GM19438 (cell line): ENCODE data around the gene MCF2L2.

Experiments used
- ATAC-seq: cut with Tn5 transposase; IDR thresholded peaks from one replicate; pipeline ENCODE4 v1.9.1; 2021; ENCODE audit warnings: low read depth; ENCODE audit not compliant: unreplicated experiment

Gene MCF2L2

DNA sequence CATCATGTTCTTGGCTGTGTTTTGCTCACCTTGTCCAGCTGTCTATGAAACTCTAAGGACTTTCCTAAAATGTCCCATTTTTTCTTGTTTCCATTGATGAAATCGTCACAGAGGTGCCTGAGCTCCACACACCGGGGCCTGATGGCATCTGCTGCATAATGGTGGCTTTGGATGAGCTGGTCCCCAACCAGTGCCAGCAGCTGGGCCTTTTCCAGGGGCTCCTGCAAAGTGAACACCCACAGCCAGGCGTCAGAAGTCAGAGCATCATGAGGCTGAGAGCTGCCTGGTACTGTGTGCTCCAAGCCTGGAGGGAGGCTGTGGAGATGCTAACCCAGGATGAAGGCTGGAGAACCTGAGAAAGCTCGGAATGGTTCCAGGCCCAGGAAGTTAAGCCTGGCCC lies 128.4 kb downstream of the MCF2L2 start:
- no peak for ATAC-seq

DNA sequence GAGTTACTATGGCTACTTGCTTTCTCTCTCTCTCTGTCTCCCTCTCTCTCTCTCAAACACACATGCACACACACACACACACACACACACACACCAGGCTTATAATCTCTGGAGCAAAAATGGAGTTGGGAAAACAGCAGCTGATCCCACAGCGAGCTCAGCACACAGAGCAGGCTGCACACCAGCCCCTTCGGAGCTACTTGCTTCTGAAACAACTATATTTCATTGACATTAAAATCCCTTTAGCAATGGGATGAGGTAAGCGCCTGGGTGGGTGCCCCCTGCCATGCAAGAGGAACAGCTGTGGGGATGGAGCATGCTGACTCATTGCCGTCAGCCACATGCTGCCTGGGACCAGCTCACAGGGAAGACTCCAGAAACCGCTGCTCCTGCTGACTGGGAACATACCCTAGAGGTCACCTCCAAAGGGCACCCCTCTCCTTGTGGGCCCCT lies 129.7 kb downstream of the MCF2L2 start:
- no peak for ATAC-seq

DNA sequence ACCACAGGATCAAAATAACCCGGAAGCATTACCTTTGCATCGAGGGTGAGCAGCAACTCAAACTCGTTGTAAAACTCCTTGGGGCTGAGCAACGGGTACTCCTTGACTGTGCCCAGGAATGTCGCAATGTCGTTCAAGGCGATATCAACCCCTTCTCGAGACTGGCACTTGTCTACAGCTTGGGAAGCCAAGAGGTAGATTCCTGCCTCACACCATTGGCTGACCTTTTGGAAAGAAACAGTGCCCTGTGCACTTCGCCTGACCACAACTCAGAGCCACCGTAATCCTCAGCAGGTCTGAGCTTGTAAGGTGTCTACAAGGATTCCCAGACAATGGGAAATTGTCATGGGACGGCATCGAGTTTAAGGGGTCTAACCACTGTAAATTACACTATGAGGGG lies 131.5 kb downstream of the MCF2L2 start:
- ATAC-seq, result no peak

DNA sequence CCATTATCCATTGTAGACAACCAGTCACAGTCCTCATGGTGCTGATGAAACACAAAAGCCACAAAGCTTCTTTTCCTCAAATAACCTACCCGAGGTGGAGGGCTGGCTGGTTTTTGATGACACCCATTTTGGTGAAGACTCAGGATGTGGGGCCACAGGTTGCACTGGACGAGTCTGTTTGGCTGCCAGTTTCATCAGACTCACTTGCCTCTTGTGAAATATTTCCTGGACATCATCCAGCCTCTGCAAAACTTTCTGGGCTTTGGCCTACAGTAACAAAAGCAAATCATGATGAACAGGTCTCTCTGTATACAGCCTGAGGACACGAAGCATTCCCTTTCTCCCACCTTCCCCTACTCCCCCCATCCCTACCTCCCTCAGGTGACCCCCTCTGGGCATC lies 133.2 kb downstream of the MCF2L2 start:
- ATAC-seq, result no peak

DNA sequence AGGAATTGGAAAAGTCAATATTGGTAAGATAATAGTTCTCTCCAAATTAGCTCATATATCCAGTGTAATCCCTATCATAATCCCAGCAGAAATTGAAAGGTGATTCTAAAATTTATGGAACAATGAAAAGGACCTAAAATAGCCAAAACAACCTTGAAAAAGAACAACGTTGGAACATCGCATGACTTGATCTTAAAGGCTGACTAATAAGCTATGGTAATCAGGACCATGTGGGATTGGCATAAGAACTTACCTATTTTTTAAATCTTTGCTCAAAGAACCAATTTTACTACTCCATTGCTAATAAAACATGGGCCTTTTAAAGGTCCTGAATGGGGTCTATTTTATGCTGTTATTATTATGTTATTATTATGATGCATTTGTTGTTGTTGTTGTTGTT lies 134.5 kb downstream of the MCF2L2 start:
- no peak for ATAC-seq

DNA sequence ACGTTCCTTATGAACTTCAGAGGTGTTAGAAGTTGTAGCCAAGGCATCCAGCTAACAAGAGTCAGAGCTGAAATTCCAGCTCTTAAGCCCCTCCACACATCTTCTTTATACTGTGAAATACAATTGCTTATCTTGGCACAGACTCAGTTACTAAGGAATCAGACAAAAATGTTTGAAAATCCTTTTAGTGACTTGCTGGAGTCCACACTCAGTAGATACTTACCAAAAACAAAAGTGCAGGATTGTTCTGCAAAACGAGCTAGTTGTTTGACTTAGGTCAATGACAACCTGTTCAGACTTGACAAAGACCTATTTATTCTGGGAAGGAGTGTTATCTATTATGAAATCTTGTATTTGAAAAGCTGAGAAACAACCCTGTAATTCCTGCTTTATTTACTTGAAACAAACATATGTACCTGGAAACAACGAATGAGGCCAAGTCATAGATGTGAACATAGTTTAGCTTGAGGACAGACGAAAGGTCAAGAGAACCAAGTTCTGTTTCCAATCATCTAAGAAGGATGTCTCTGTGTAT lies 136.9 kb downstream of the MCF2L2 start:
- ATAC-seq, result no peak

DNA sequence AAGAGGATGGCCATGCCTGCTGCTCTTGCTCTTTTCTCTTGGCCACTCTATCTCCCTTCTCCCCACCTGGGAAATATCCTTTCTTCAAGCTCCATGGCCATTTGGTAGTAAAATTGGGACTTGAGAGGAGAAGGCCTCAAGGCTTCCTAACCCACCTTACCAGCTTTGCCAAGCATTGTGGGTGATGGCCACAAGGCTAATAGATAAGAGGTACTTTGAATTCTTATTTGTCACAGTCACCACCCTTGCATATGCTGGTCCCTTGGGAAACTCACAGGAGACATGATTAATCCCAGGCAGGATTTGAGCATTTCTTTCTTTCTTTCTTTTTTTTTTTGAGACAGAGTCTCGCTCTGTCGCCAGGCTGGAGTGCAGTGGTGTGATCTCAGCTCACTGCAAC lies 138.2 kb downstream of the MCF2L2 start:
- ATAC-seq, result no peak

DNA sequence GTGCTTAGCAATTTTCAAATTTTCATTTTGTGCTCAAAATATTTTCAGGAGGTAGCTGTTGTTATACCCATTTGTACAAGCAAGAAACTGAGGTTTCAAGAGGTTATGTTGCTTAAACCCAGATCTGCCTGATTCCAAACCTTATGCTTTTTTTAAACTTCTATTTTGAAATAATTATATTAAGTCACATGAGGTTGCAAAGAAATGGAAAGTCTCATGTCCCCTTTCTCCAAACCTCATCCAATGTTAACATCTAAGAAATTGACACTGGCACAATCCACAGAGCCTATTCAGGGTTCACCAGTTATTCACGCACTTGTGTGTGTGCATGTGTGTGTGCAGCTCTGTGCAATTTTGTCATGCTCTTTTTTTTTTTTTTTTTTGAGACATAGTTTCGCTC lies 140.3 kb downstream of the MCF2L2 start:
- no peak for ATAC-seq

DNA sequence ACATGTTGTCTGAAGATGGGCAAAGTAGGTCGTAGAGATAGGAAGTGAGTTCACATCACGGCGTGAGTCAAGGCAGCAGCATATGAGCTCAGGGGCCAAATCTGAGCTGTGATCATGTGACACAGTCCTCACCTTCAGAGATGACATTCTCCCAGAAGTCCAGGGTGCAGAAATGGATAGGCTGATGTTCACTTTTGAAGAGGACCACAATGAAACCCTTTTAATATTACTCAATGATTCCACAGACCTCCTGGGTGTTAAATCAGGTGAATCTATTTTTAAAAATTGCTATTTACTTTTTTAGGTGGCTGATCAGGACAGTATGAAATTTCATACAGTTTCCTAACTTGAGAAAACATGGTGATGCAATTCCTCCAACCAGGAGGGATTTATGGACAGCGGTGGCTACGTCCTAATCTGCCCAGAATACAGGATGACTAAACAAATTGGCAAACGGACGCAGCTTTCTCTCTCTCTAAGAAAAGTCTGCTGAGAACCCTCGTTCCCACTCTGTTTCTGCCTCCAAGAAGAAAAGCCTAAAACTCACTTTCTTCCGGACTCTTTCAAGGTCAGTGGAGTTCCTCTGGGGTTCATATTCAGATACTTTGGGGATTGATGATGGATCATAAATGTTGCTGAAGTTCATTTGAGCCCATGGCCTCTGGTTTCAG lies 141.0 kb downstream of the MCF2L2 start:
- ATAC-seq, result no peak

DNA sequence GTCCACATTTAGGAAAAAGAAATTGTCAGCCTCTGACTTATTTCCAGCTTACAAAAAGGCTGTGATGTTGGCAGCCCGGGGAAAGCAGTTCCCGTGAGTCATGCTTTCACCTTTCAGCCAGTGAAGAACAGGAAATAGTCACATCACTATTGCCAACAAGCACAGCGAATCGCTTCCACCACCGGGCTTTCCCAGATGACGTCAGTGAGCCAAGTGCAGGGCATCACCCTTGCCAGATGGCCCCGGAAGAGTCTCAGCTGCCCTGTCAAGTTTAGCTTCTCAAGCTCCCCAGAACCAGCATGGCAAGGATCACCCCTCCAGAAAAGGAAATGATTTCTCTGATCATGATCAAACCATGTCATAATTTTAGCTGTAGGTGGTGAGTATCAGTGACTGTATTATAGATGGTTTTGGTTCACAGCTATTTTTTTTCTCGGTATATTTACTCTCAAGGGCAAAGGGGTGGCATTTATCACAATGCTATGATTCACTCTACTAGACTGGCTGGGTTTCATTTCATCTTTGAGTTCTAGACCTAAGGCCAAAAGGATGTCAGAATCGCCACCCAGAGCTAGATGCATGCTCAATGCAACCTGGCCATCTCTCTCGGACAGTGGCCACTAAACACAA lies 142.5 kb downstream of the MCF2L2 start:
- peak; percentile 99 for ATAC-seq

DNA sequence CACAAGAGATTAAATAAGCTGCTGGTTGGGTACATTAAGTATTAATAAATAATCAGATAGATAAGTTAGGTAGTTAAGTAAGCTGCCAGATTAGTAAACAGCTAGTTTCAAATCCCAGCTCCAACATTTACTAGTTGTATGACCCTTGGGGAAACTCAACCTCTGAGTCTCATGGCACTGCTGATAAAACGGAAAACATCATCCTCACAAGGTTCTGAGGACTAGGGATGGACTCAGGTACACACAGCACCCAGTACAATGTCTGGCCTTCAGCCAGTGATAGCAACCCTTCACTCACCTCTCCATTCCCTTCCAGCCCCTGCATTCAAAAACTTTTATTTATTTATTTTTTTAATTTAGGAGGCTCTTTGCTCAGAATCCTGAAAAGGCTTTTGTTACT lies 143.1 kb downstream of the MCF2L2 start:
- no peak for ATAC-seq

DNA sequence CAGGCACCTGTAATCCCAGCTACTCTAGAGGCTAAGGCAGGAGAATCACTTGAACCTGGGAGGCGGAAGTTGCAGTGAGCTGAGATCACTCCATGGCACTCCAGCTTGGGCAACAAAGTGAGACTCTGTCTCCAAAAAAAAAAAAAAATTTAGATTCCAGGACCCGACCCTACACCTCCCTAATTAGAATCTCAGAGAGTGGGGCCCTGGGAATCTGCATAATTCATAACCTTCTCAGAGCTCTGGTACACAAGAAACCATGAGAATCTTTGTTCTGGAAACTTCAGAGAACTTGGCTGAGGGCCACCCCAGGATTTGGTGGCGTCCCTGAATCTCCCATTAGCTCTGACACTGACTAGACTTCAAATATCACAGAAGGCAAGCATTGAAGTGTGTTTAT lies 143.8 kb downstream of the MCF2L2 start:
- no peak for ATAC-seq

DNA sequence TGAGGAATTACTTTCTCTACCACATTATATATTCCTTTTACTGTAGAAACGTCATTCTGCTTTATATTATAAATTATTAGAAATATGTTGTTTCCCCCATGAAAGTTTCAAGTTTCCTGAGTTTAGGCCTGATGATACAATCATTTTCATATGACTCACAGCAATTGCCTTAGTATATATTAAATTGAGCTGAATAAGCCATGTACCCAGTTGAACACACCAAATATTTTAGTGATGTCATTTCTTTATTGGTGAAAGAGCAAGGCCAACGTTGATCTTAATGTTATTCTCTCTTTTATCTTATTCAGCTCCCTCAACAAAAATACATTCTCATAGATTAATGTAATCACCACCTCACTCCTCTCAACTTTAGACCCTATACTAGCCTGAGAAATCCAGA lies 144.5 kb downstream of the MCF2L2 start:
- ATAC-seq, result no peak

DNA sequence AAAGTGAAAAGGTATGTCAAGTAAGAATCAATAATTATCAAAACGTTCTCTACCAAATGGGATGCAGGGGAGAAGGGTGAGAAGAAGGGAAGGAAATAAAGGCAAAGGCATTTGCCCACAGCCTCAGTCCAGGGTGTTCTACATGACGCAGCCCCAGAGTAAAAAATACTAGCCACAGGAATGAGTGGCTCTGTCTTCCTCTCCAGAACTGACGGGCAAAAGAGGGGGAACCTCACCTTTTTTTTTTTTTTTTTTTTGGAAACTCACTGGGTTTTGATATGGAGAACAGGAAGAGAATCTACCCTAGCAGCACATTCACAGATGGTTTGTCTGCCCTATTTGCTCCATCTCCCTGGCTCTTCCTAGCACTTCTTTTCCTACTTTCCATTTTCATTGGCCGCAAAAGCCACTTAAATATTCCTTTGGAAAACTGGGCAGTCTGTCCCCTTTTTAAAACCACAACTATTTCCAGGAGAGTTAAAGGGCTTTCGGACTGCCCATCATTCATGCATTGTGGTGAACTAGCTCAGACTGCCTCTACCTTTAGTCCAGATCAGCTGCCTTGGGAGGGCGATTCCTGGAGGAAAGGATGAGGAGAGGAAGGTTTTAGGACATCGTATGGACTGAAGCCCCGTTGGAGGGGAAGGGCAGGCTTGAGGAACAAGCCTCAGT lies 147.2 kb downstream of the MCF2L2 start:
- ATAC-seq, result no peak

DNA sequence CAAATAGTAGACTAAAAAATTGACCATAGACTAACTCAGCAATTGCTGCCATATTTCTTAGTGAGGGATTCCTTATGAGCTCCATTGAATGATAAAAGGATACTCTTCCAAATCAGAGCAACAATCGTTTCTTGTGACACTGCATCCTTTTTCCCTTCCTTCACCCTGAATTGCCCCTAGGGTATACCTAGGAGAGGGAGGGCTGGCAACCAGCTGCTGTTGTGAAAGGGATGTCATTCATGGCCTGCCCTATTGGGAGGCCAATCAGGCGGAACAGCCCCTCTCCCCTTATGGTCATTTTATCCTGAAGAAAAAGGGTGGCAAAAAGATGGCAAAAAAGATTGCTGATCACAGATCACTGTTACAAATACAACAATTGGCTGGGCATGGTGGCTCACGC lies 149.0 kb downstream of the MCF2L2 start:
- no peak for ATAC-seq

DNA sequence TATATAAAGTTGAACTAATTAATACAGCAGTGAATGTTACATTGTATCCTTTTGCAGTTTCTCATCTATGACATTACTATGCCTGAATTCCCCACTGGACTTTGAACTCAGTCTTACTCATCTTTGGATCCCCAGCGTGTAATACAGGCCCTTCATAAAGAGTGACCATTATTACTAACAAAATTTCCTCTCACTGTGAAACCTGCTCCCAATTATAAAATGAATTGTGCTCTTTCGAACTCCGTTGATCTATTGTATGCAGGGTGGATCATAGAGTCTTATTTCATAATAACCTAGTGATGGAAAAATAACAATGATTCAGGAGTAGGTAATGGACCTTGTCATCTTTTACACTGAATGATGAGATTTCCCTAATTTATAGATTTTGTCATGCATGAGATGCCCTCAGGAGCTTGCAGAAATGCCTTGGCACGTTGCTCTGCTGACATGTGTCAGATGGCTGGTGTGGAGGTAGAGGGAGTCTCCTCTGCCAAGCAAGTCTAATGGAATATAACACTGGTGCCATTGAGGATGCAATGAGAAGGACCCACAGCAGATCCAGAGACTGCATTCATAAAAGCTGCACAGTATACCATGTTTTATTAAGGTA lies 149.8 kb downstream of the MCF2L2 start:
- ATAC-seq, result no peak

DNA sequence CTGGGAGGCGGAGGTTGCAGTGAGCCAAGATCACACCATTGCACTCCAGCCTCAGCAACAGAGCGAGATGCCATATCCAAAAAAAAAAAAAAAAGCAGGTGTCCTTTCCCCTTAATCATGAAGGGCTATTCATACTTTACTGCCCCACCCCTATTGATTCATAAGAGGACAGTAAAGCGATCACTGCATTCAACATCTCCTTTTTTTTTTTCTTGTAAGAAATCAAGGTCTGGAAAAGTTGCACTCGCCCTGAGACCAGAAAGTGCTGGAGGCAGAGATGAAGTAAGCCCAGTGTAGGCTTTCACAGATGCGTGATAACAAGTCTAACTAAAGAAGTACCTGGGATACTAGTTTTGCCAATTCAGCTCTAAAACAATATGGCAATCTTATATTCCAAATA lies 151.2 kb downstream of the MCF2L2 start:
- no peak for ATAC-seq

DNA sequence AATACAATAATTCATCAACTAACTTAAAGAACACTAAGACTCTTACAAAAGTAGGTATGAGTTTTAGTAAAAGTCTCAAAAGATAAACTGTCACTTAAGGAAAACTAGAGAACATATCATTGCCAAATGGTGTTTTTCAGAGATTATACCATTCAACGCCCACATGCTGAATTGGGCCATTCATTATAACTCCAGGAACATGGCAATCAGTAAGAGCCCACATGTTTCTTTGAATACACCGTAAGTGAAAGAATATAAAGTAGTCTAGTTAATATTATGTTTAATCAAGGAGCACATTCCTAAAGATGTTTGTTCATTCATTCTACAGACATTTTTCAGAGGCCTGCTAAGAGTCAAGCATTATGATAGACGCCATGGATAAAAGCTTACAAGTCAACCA lies 152.5 kb downstream of the MCF2L2 start:
- no peak for ATAC-seq

DNA sequence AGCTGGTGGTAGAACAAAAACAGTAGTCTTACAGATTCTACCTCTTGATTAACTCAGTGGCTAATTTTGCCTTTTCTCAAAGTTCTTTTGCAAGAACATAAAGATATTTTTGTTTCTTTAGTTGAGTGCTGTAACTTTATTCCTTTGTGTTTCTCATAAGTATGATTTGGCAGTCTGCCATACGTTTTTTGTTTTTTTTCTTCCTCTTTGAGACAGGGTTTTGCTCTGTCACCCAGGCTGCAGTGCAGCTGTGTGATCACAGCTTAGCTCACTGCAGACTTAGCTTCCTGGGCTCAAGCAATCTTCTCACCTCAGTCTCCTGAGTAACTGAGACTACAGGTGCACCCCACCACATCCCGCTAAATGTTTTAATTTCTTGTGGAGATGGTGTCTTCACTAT lies 153.0 kb downstream of the MCF2L2 start:
- ATAC-seq, result no peak

DNA sequence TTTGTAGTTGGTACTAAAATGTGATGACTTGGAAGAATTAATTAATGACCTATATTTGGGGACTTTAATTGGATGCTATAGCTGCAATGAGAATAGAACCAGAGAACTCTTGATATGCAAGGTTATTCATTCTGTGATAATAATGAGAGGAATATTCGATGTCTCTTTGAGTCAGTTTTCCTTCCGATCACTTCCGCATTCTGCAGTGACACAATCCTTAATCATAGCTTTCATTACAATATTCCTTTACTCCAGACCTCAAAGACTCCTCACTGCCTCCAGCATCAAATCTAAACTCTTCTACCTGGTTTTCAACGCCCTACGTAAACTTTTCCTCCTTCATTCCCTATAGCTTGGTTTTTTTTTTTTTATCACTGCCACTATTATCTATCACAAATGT lies 153.8 kb downstream of the MCF2L2 start:
- no peak for ATAC-seq

DNA sequence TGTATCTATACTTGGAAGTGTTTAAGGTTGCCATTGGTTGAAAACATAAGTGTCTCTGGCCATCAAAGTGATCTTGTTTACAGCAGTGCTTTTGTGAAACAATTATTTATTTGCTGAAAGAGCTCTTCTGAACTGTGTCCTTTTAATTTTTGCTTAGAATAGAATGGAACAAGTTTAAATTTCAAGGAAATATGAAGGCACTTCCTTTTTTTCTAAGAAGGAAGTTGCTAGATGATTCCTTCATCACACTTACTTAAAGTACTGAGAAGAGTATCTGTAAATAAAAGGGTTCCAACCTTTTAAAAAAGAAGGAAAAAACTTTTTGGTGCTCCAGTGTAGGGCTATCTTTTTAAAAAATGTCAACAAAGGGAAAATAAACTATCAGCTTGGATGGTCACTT lies 155.6 kb downstream of the MCF2L2 start:
- no peak for ATAC-seq
